K562 (cell line): ENCODE data around the gene OXNAD1. TPM values are rescaled to one million over a fixed set of nuclear protein-coding genes. Genes with fewer than 3 reads are reported as not detected.

Experiments used
- ATAC-seq: fragments of 200-7000 bp; cut with Tn5 transposase; 3 replicates; pipeline ENCODE4 v1.9.1; 2020; ENCODE audit warnings: moderate library complexity
- BruUV-seq: library from RNA; stranded (reverse); fragments of 400-500 nt; replicated peaks from 2 replicates; lab custom pipeline; 2021; lab: Mats Ljungman, UMichigan
- CTCF ChIA-PET: fragments of 300-600 bp; formaldehyde crosslinking; extraction: SDS; loops from one replicate; lab custom pipeline; 2021; ENCODE audit warnings: low intra/inter-chr PET ratio; lab: Yijun Ruan, JAX
- POLR2A ChIA-PET: fragments of 300-600, 350-650 bp; sonication (Branson Sonifier 250); formaldehyde crosslinking; extraction: SDS; loops from one replicate; lab custom pipeline; 2021; ENCODE audit warnings: antibody characterized with exemption, inconsistent platforms; lab: Yijun Ruan, JAX
- DNase-seq, 4 experiments: peaks; one replicate each; pipeline versions ENCODE4 v3.0.0 to v3.0.0-alpha.2; 2011 to 2018; ENCODE audit warnings: low spot score in 3 of 4, mixed read lengths in 3 of 4; ENCODE audit errors: extremely low read depth in 1 of 4
- FAIRE-seq: peaks from 2 replicates; lab custom pipeline; 2011; peaks lifted over from hg19 to GRCh38; lab: Jason Lieb, UNC
- H2AFZ ChIP-seq: 2 replicates; pipeline ENCODE4 v1.6.0; 2011; ENCODE audit warnings: low read depth, low read length, control low read depth, inconsistent platforms
- H3K27ac ChIP-seq: fragments of 200-600 bp; 3 replicates; pipeline ENCODE4 v1.8.0; 2011; ENCODE audit warnings: low read depth, mild to moderate bottlenecking, control low read depth, inconsistent platforms, low read length, moderate library complexity, mixed read lengths; ENCODE audit errors: extremely low read depth
- H3K27me3 ChIP-seq, 2 experiments: fragments of 300-600 bp in 1 of 2; 2 replicates in 1 of 2; 3 replicates in 1 of 2; pipeline versions ENCODE4 v1.6.0 to v1.8.0; 2011; ENCODE audit warnings: inconsistent platforms in 2 of 2, low read length in 2 of 2, mild to moderate bottlenecking in 1 of 2, mixed read lengths in 1 of 2, moderate library complexity in 1 of 2; ENCODE audit not compliant: control insufficient read depth in 2 of 2, insufficient read depth in 2 of 2
- H3K36me3 ChIP-seq: fragments of 300-600 bp; 3 replicates; pipeline ENCODE4 v1.8.0; 2011; ENCODE audit warnings: mild to moderate bottlenecking, low read length, inconsistent platforms; ENCODE audit not compliant: control insufficient read depth, insufficient read depth
- H3K4me1 ChIP-seq, 2 experiments: fragments of 200-600 bp in 1 of 2; replicated peaks in 1 of 2; 2 replicates in 1 of 2; 3 replicates in 1 of 2; pipeline versions ENCODE4 v1.5.1 to v1.8.0; 2011; ENCODE audit warnings: inconsistent platforms in 2 of 2, low read length in 2 of 2, mild to moderate bottlenecking in 1 of 2, mixed read lengths in 1 of 2, moderate library complexity in 1 of 2; ENCODE audit not compliant: control insufficient read depth in 2 of 2, insufficient read depth in 2 of 2
- H3K4me2 ChIP-seq: 2 replicates; pipeline ENCODE4 v1.6.1; 2011; ENCODE audit warnings: low read length, control low read depth, inconsistent platforms, mixed read lengths; ENCODE audit not compliant: insufficient read depth
- H3K4me3 ChIP-seq: fragments of 200-600 bp; sonication (generic), shearing (Covaris generic); 2 replicates; pipeline ENCODE4 v1.5.1; 2016; ENCODE audit warnings: control low read depth, inconsistent platforms
- H3K79me2 ChIP-seq: fragments of 200-600 bp; 3 replicates; pipeline ENCODE4 v1.8.0; 2011; ENCODE audit warnings: low read length, inconsistent platforms; ENCODE audit not compliant: control insufficient read depth, insufficient read depth
- H3K9ac ChIP-seq, 2 experiments: 2 replicates each; pipeline versions ENCODE4 v1.6.0 to v1.6.1; 2011; ENCODE audit warnings: low read depth in 2 of 2, low read length in 2 of 2, control low read depth in 1 of 2, inconsistent platforms in 1 of 2, mild to moderate bottlenecking in 1 of 2, mixed read lengths in 1 of 2; ENCODE audit not compliant: insufficient read depth in 1 of 2
- H3K9me1 ChIP-seq: one replicate; pipeline ENCODE4 v1.6.0; 2011; ENCODE audit warnings: inconsistent platforms, mild to moderate bottlenecking, low read length, moderate library complexity; ENCODE audit not compliant: control insufficient read depth, insufficient read depth
- H3K9me3 ChIP-seq: replicated peaks from 2 replicates; pipeline ENCODE4 v1.5.1; 2011; ENCODE audit warnings: low read depth, low read length, inconsistent platforms; ENCODE audit not compliant: control insufficient read depth, insufficient read depth
- H4K20me1 ChIP-seq: replicated peaks from 2 replicates; pipeline ENCODE4 v1.6.1; 2011; ENCODE audit warnings: low read length, inconsistent platforms, mixed read lengths; ENCODE audit not compliant: control insufficient read depth, insufficient read depth
- ATF1 ChIP-seq, 2 experiments: fragments of 450-650 bp in 1 of 2; IDR thresholded peaks; 2 replicates each; pipeline ENCODE4 v1.6.1; 2016; ENCODE audit warnings: missing compliant biosample characterization in 1 of 2, missing genetic modification characterization in 1 of 2
- COPS2 ChIP-seq: fragments of 450-650 bp; conservative IDR thresholded peaks from 2 replicates; pipeline ENCODE4 v1.6.1; 2016; ENCODE audit warnings: mild to moderate bottlenecking, moderate library complexity
- DEAF1 ChIP-seq: fragments of 450-650 bp; formaldehyde crosslinking; IDR thresholded peaks from 2 replicates; pipeline ENCODE4 v1.4.0; 2020; ENCODE audit warnings: mild to moderate bottlenecking, moderate library complexity
- EHMT2 ChIP-seq: fragments of 450-650 bp; IDR thresholded peaks from 2 replicates; pipeline ENCODE4 v1.6.1; 2018; ENCODE audit warnings: antibody characterized with exemption
- FOXM1 ChIP-seq, 2 experiments: fragments of 450-650 bp in 1 of 2; sonication (generic) in 1 of 2; formaldehyde crosslinking in 1 of 2; IDR thresholded peaks; 2 replicates each; pipeline versions ENCODE4 v1.6.1 to v1.9.0; 2017 to 2022; ENCODE audit warnings: low read depth in 2 of 2, mild to moderate bottlenecking in 2 of 2, missing genetic modification reagents in 1 of 2, moderate library complexity in 1 of 2
- GABPA ChIP-seq: fragments of 200-800 bp; sonication (Bioruptor generic); conservative IDR thresholded peaks from 2 replicates; pipeline ENCODE4 v1.6.1; 2016; ENCODE audit warnings: low read depth, missing genetic modification characterization, missing compliant biosample characterization
- MYC ChIP-seq, 2 experiments: fragments of 250-450 bp in 1 of 2; sonication (Bioruptor Pico) in 1 of 2; IDR thresholded peaks; 2 replicates each; pipeline versions ENCODE4 v1.5.1 to v1.6.1; 2012 to 2021; ENCODE audit warnings: low read depth in 2 of 2, borderline replicate concordance in 1 of 2, improper control_type of control experiment in 1 of 2, low read length in 1 of 2, mild to moderate bottlenecking in 1 of 2, moderate library complexity in 1 of 2
- NONO ChIP-seq, 2 experiments: fragments of 200-400 bp in 1 of 2; fragments of 450-650 bp in 1 of 2; formaldehyde crosslinking in 1 of 2; IDR thresholded peaks; 2 replicates each; pipeline ENCODE4 v1.6.1; 2017; ENCODE audit warnings: low read depth in 2 of 2, mild to moderate bottlenecking in 2 of 2, moderate library complexity in 2 of 2, low read length in 1 of 2
- RCOR1 ChIP-seq, 2 experiments: IDR thresholded peaks; 2 replicates each; pipeline ENCODE4 v1.6.1; 2012; ENCODE audit warnings: low read depth in 2 of 2, low read length in 2 of 2, borderline replicate concordance in 1 of 2, improper control_type of control experiment in 1 of 2
- SMARCE1 ChIP-seq: fragments of 450-650 bp; IDR thresholded peaks from 2 replicates; pipeline ENCODE4 v1.7.1; 2016; ENCODE audit warnings: mild to moderate bottlenecking
- SMC3 ChIP-seq: conservative IDR thresholded peaks from 2 replicates; pipeline ENCODE4 v1.6.1; 2011; ENCODE audit warnings: low read depth, low read length, improper control_type of control experiment; ENCODE audit not compliant: insufficient read depth
- SP2 ChIP-seq: IDR thresholded peaks from 2 replicates; pipeline ENCODE4 v1.6.1; 2011; ENCODE audit warnings: mild to moderate bottlenecking, low read depth, low read length, moderate library complexity; ENCODE audit not compliant: poor library complexity, severe bottlenecking; ENCODE audit errors: extremely low read depth
- TAF15 ChIP-seq: fragments of 200-400 bp; formaldehyde crosslinking; IDR thresholded peaks from 2 replicates; pipeline ENCODE4 v1.6.1; 2017; ENCODE audit warnings: mild to moderate bottlenecking, low read depth, low read length, moderate library complexity
- XRCC5 ChIP-seq: fragments of 200-400 bp; formaldehyde crosslinking; IDR thresholded peaks from 2 replicates; pipeline ENCODE4 v1.6.1; 2017; ENCODE audit warnings: low read depth, mild to moderate bottlenecking, low read length
- ZC3H11A ChIP-seq: IDR thresholded peaks from 2 replicates; pipeline ENCODE4 v1.6.1; 2012; ENCODE audit warnings: low read depth, low read length, improper control_type of control experiment
- WGBS: fragments of 100-300 bp; shearing (Covaris generic); methylation state at CpG from one replicate; pipeline ENCODE4 v1.1.6; 2016; ENCODE audit warnings: low coverage, mixed read lengths; ENCODE audit not compliant: insufficient coverage; ENCODE audit errors: missing lambda C conversion rate; 5-methylcytosine and 5-hydroxymethylcytosine counted together
- in situ Hi-C: fragments of 300-500 bp; cut with MboI; formaldehyde crosslinking; loops from 4 replicates; pipeline ENCODE4 v1.15.0; 2018; ENCODE audit warnings: inconsistent platforms, mixed read lengths
- intact Hi-C: fragments of 100-400 bp; cut with micrococcal nuclease; formaldehyde crosslinking; loops from 2 replicates; pipeline ENCODE4 v1.14.2; 2022
- polyA plus RNA-seq, 8 experiments: library from polyadenylated mRNA; depleted of rRNA in 4 of 8; stranded (reverse) in 5 of 8; unstranded in 3 of 8; fragments of >200 nt; fragmentation: Nextera tagmentation in 2 of 8; fragmentation: Illumina TruSeq in 1 of 8; extraction: Ambion mirVana in 2 of 8; extraction: Trizol in 1 of 8; gene quantifications; 2 replicates each; pipeline versions ENCODE4 v1.2.1 to v1.2.3, GENCODE V29; 2011 to 2014; ENCODE audit warnings: inconsistent platforms in 1 of 8, missing spikeins in 1 of 8
- total RNA-seq, 7 experiments: library from RNA; depleted of rRNA in 6 of 7; stranded (reverse); fragments of >200 nt in 6 of 7; fragmentation: Illumina TruSeq in 2 of 7; extraction: Trizol in 2 of 7; gene quantifications; 2 replicates each; pipeline versions ENCODE4 v1.2.1 to v1.2.3, GENCODE V29; 2011 to 2021; ENCODE audit warnings: low replicate concordance in 1 of 7

Gene OXNAD1
- total and polyA plus RNA-seq, 9 of the 15 experiments (the other 6 are each of a cell fraction or from before 2014, with no cell fraction given), result 12.8 to 44.4 (median 41.1) TPM

GRCh38 chr3:16247282-16248061 is 17.5 kb upstream of the OXNAD1 start:
- FAIRE-seq, result peak; percentile 98
- peak; percentile 95 for ATAC-seq
- no peaks in the 10 kb centered on the region for H3K36me3 ChIP-seq
- peak overlapping the region; percentile 57 for H3K4me2 ChIP-seq
- H3K79me2 ChIP-seq, result no peaks in the 10 kb centered on the region
- no peak overlapping the region for H3K4me3 ChIP-seq
- H3K9me3 ChIP-seq, result no peaks in the 10 kb centered on the region
- 3% methylated on average over 17 of the region's 17 CpGs for WGBS
- H3K9ac ChIP-seq, result peak overlapping the region in 1 of 2 experiments; percentile 62; a peak in 1 of 4 replicates
- no peaks in the 10 kb centered on the region for H3K9me1 ChIP-seq
- H3K4me1 ChIP-seq, result peaks cover 3 to 4% of the 10 kb centered on the region in 2 experiments; a peak in 2 of 5 replicates
- peak; percentile 74 to 90 (median 79) for DNase-seq
- H3K27me3 ChIP-seq, result peaks cover 21 to 39% of the 10 kb centered on the region in 2 experiments
- in situ Hi-C loops (loop anchor here (5.0 to 10.0 kb wide), 3 partner anchors 203 to 623 kb away; no protein-coding TSS in a partner anchor), intact Hi-C loops (loop anchor here (1.0 to 2.0 kb wide), 5 partner anchors 69 to 1045 kb away; no protein-coding TSS in a partner anchor)
- H2AFZ ChIP-seq, result peak overlapping the region; percentile 57
- H3K27ac ChIP-seq, result no peak overlapping the region
- 0 out of 2 replicates have a peak, but pooled peaks cover 5% of the 10 kb centered on the region for H4K20me1 ChIP-seq
- POLR2A ChIA-PET, result interaction anchor here (1.0 kb wide), 1 partner anchor 16 kb away, joined by 3 read pairs; no protein-coding TSS in a partner anchor
- CTCF ChIA-PET, result interaction anchor here (0.9 to 4.7 kb wide), 7 partner anchors 69 to 1139 kb away, joined by 3 to 31 read pairs (median 6); no protein-coding TSS in a partner anchor
- BruUV-seq, result no TSS peak
- TF ChIP-seq RCOR1 (IDR thresholded peaks at IDR 0.05; ENCODE audit: borderline replicate concordance in 1 of 2, low read depth in 2 of 2, low read length in 2 of 2), result peak in 1 of 2 experiments; percentile 49; a peak in 2 of 4 replicates
- peak; percentile 45; the same call in 1 of the 2 replicates for TF ChIP-seq MYC (IDR thresholded peaks at IDR 0.05; ENCODE audit: low read depth, low read length)
- TF ChIP-seq MYC (CRISPR knock-in tag; IDR thresholded peaks at IDR 0.05; ENCODE audit: borderline replicate concordance, low read depth), result no peak
- 0 out of 2 replicates have a peak, but pooled peaks have one; percentile 29 for TF ChIP-seq XRCC5
- no peak for TF ChIP-seq SMARCE1
- TF ChIP-seq EHMT2, result no peak
- TF ChIP-seq NONO (IDR thresholded peaks at IDR 0.05; ENCODE audit: low read depth in 2 of 2, low read length in 1 of 2), result no peak
- TF ChIP-seq FOXM1 (IDR thresholded peaks at IDR 0.05; ENCODE audit: low read depth), result no peak
- 0 out of 2 replicates have a peak, but pooled peaks have one; percentile 48 for TF ChIP-seq FOXM1 (CRISPR knock-in tag; IDR thresholded peaks at IDR 0.05; ENCODE audit: low read depth)
- no peak for TF ChIP-seq SP2
- TF ChIP-seq COPS2, result no peak
- peak; percentile 90 for TF ChIP-seq SMC3
- no peak for TF ChIP-seq ATF1 (CRISPR knock-in tag; IDR thresholded peaks at IDR 0.05)
- 0 out of 2 replicates have a peak, but pooled peaks have one; percentile 13 for TF ChIP-seq ATF1 (tag; IDR thresholded peaks at IDR 0.05)
- 0 out of 2 replicates have a peak, but pooled peaks have one; percentile 55 for TF ChIP-seq ZC3H11A
- no peak for TF ChIP-seq TAF15
- 0 out of 2 replicates have a peak, but pooled peaks have one; percentile 2 for TF ChIP-seq GABPA (tag)
- TF ChIP-seq DEAF1 (CRISPR knock-in tag), result peak; percentile 90
